GM18870 (cell line): ENCODE data around the gene GPR152.
A peak's percentile ranks its signal among the peaks of the same experiment; 100 is the strongest.
"Not testable (repeated sequence)": the region's sequence is repeated elsewhere in the genome, so short reads cannot be mapped to it uniquely, and the experiment has no call there.

Experiments used
- ATAC-seq: cut with Tn5 transposase; IDR thresholded peaks from one replicate; pipeline ENCODE4 v1.9.1; 2021; ENCODE audit warnings: moderate library complexity; ENCODE audit not compliant: unreplicated experiment

The GPR152 gene

DNA sequence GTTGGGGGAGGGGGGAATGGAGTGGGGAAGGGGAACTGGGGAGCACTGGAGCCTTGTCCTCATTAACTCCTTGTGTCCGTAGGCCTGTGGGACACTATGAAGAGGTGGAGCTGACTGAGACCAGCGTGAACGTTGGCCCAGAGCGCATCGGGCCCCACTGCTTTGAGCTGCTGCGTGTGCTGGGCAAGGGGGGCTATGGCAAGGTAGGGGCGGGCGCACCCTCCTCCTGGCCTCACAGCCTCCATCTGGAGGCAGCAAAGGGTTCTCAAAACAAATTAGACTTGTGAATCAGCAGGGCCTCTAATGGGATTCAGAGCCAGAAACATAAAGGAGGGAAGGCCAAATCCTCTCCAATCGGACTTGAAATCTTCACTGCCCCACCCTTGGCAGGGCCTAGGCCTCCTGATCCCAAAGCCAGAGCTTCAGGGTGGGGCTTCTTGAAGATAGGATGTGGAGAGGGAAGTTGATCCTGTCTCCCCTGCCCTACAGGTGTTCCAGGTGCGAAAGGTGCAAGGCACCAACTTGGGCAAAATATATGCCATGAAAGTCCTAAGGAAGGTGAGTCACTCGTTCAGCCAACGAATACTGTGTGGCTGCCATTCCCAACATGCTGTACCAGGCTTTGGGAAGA lies 23.4 kb downstream of the GPR152 start:
- no peak for ATAC-seq

DNA sequence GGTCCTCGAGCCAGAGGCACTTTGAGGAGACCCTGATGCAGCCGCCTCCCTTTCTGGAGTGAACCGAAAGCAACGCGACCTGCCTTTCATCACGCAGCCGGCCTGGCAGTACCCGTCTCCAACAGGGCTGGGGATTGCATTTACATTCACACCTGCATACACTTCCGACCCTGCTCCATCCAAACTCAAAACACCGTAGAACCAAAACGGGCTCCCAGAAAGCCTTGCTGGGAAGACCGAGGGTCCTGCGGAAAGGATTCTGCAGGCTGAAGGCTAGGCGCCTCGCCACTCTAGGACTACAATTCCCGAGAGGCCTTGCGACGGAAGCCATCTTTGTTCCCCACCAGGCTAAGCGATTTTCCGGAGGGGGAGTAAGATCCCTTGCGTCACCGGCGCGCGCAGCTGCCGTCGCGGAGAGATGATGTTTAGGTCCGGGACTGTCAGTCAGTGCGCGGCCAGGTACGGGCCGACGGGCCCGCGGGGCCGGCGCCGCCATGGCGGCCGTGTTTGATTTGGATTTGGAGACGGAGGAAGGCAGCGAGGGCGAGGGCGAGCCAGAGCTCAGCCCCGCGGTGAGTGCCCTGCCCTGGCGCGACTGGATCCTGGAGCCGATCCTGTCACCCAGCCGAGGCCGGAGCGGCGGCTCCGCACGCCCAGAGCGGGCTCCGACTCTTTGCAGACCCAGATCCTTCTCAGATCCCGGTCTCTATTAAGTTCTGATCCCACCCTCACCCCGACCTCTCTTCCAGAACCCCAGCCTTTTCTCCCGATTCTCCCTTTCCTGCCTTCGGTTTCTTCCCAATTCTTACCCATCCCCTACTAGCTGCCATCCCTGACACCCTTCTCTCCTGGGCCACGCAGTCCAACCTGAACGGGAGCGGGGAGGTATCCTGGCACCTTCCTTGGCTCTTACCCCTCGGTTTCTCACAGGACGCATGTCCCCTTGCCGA lies 24.2 kb downstream of the GPR152 start, which contains the start of gene RPS6KB2:
Gene RPS6KB2 (plus strand): TSS at position 443 of the 950 bp plus-strand sequence. CDS start 52 bp downstream, at position 495.
- ATAC-seq, result peak; percentile 73

- not testable (repeated sequence) for ATAC-seq
Observed at GRCh38 chr11:67427364-67427859, 25.1 kb downstream of the GPR152 start.

- ATAC-seq, result no peak
Observed at GRCh38 chr11:67423891-67424613, 28.5 kb downstream of the GPR152 start.

- no peak for ATAC-seq
Observed at GRCh38 chr11:67423466-67423865, 29.1 kb downstream of the GPR152 start.

DNA sequence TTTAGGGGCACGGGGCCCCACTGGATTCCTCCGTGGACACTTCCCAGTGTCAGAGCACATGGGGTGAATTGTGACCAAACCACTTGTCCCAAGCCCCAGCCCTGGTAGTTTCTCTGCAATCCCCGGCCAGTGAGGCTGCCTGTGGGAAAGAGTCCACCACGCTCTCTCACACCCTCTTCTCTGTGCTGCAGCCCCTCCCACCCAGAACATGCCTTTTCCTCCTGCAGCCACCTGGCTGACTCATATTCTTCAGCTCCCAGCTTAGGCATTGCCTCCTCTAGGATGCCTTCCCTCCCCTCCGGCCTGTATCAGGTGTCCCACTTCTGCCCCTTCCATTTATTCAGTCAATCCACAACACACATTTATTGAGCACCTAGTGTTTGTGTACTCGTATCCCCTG lies 29.6 kb downstream of the GPR152 start:
- ATAC-seq, result no peak

- peak; percentile 4 for ATAC-seq
Observed at GRCh38 chr11:67421430-67422031, 31.0 kb downstream of the GPR152 start.

GRCh38 chr11:67420646-67421429 lies 31.7 kb downstream of the GPR152 start:
- ATAC-seq, result peak; percentile 45

DNA sequence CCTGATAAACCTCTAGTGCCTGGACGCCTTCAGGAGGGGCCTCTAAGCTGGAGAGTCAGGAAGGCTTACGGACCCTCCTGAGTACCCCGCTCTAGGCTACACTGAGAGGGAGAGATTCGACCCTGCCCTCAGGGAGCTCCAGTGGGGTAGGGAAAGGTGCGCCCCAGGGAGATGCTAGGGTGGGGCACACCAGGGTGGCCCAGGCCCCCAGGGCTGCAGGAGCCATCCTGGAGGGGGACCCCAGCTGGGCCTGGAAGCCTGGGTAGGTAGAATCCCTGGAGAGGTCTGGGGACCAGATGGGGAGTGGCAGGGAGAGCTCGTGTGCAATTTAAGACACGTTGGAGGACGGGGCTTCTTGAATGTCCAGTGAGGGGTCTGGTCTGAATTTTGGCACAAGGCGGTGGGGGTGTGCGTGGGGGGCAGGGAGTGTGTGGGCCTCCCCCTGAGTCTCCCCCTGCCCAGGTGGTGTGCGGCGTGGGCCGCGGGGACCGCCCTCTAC lies 32.3 kb downstream of the GPR152 start:
- no peak for ATAC-seq

DNA sequence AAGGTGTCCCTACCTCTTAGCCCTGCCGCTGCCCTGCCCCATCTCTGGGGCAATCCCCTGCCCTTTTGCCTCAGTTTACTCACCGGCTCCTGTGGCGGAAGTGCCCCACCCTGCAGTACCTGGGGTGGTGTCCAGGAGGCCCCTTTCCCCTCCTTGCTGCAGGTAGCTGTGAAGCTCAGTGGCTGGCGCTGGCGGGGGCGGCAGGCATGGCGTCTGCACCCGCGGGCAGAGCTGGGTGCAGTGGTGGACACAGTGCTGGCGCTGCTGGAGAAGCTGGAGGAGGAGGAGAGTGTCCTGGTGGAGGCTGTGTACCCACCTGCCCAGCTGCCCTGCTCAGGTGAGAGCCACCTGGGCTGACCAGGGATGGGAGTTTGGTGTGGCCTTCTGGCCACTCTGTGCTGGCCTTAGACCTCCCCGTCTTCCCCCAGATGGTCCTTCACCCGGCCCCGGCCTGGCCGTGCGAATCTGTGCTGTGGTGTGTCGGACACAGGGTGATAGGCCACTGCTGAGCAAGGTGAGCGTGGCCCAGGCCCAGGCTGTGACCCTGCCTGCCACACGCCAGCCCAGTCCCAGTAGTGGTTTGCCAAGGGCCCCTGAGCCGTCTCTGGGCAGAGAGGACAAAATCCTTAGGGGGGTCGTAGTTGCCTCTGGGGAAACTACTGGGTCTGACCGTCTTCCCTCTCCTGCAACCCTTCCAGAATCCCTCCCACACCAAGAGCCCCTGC lies 33.0 kb downstream of the GPR152 start:
- no peak for ATAC-seq

GRCh38 chr11:67418476-67419281 lies 33.9 kb downstream of the GPR152 start:
- ATAC-seq, result no peak

- no peak for ATAC-seq
Observed at GRCh38 chr11:67417425-67417824, 35.1 kb downstream of the GPR152 start.

GRCh38 chr11:67416416-67417335 lies 35.9 kb downstream of the GPR152 start:
- ATAC-seq, result no peak

DNA sequence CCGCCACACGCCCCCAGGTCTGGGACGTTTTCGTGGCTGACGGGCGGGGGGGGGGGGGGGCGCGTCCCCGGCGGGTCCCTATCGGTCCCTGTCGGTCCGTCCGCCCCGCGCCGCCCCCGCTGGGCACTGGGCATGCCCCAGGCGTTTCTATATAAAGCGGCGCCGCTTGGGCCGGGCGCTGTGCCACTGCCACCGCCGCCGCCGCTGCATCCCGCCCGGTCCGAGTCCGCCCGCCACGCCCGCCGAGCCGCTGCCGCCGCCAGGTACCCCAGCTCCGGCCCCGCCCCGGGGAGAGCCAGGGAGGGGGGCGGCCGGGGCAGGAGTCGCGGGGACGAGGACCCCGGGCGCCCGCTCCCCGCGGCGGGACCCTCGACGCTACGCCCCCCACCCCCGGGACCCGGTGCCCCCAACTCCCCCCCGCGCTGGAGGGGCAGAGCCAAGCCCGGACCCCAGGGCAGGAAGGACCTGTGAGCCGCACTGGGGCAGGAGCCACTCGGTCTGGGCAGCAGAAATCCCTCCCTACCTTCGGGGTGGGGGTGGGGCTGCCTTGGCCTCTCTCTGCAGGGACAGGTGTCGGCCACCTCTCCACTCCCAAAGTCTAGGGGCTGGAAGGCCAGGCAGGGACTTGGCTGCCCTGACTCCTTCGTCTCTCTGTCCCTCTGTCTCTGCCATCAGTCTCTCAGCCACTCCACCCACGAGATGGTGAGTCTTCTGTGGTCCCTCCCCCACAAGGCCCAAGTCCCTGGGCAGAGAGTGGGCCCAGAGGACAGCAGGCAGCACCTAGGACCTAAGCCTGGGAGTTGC lies 36.8 kb downstream of the GPR152 start, which contains the start of gene CARNS1:
Gene CARNS1 (plus strand): TSS at position 178 of the 804 bp plus-strand sequence. CDS start 522 bp downstream, at position 700.
- no peak for ATAC-seq

- no peak for ATAC-seq
Observed at GRCh38 chr11:67413266-67413849, 39.2 kb downstream of the GPR152 start.
